ENCODE measurements around the gene DACT3.
A peak's percentile ranks its signal among the peaks of the same experiment; 100 is the strongest.

Gene DACT3

GRCh38 chr19:46611776-46612175 is 49.2 kb downstream of the DACT3 start:
- no peak for DNase-seq (ENCODE audit: low read depth in 2 of 2)

GRCh38 chr19:46610851-46611770 is 49.9 kb downstream of the DACT3 start:
- no peak for DNase-seq (ENCODE audit: low read depth in 2 of 2)

GRCh38 chr19:46610413-46610775 is 50.6 kb downstream of the DACT3 start:
- DNase-seq (ENCODE audit: low read depth in 2 of 2), result no peak

GRCh38 chr19:46609511-46610412 is 51.2 kb downstream of the DACT3 start:
- no peak for DNase-seq (ENCODE audit: low read depth in 2 of 2)

GRCh38 chr19:46608581-46609345 is 52.2 kb downstream of the DACT3 start:
- no peak for DNase-seq (ENCODE audit: low read depth in 2 of 2)

GRCh38 chr19:46608178-46608577 is 52.8 kb downstream of the DACT3 start:
- DNase-seq (ENCODE audit: low read depth in 2 of 2), result no peak

GRCh38 chr19:46607448-46607841 is 53.5 kb downstream of the DACT3 start:
- DNase-seq (ENCODE audit: low read depth in 2 of 2), result no peak

GRCh38 chr19:46606681-46607447 is 54.1 kb downstream of the DACT3 start:
- DNase-seq (ENCODE audit: low read depth in 2 of 2), result no peak

GRCh38 chr19:46606019-46606418 is 55.0 kb downstream of the DACT3 start:
- DNase-seq (ENCODE audit: low read depth in 2 of 2), result no peak

GRCh38 chr19:46605356-46605821 is 55.6 kb downstream of the DACT3 start:
- no peak for DNase-seq (ENCODE audit: low read depth in 2 of 2)

GRCh38 chr19:46604781-46605355 is 56.1 kb downstream of the DACT3 start:
- no peak for DNase-seq (ENCODE audit: low read depth in 2 of 2)

- no peak for DNase-seq (ENCODE audit: low read depth in 2 of 2)
These were observed 57.2 kb downstream of the DACT3 start for GRCh38 chr19:46603752-46604231.

GRCh38 chr19:46603195-46603637 is 57.8 kb downstream of the DACT3 start:
- DNase-seq (ENCODE audit: low read depth in 2 of 2), result no peak

- no peak for DNase-seq (ENCODE audit: low read depth in 2 of 2)
These were observed 58.4 kb downstream of the DACT3 start for GRCh38 chr19:46602392-46603194.

- DNase-seq (ENCODE audit: low read depth in 2 of 2), result no peak
These were observed 59.4 kb downstream of the DACT3 start, which contains the start of gene CALM3 for GRCh38 chr19:46601318-46602224. Gene CALM3 (plus strand): TSS chr19:46601330. CDS start chr19:46601435, 105 bp downstream.

GRCh38 chr19:46600384-46601317 is 60.3 kb downstream of the DACT3 start:
- DNase-seq (ENCODE audit: low read depth in 2 of 2), result peak; percentile 98

GRCh38 chr19:46599716-46600373 is 61.1 kb downstream of the DACT3 start:
- no peak for DNase-seq (ENCODE audit: low read depth in 2 of 2)

Measured in fibroblast of skin of left quadriceps (primary cell).